DMS153 (cell line): ENCODE measurements around the gene TSNAX.
"Not testable (repeated sequence)": the region's sequence is repeated elsewhere in the genome, so short reads cannot be mapped to it uniquely, and the experiment has no call there.

Experiments used
- DNase-seq: peaks from one replicate; lab custom pipeline; 2025; lab: John Stamatoyannopoulos, UW

The TSNAX gene

GRCh38 chr1:231561647-231562383, 33.3 kb downstream of the TSNAX start:
- DNase-seq: no peak

- DNase-seq: no peak
Measured at GRCh38 chr1:231563247-231563646, 34.8 kb downstream of the TSNAX start.

GRCh38 chr1:231564373-231564772, 35.9 kb downstream of the TSNAX start:
- DNase-seq: no peak

GRCh38 chr1:231566496-231566895, 38.0 kb downstream of the TSNAX start:
- DNase-seq: no peak

GRCh38 chr1:231570262-231570661, 41.8 kb downstream of the TSNAX start:
- not testable (repeated sequence) for DNase-seq

GRCh38 chr1:231571904-231572303, 43.4 kb downstream of the TSNAX start:
- no peak for DNase-seq

- DNase-seq: no peak
Measured at GRCh38 chr1:231575472-231575871, 47.0 kb downstream of the TSNAX start.

GRCh38 chr1:231576804-231577718, 48.6 kb downstream of the TSNAX start:
- DNase-seq: no peak

GRCh38 chr1:231580874-231581273, 52.4 kb downstream of the TSNAX start:
- no peak for DNase-seq

GRCh38 chr1:231581859-231582258, 53.4 kb downstream of the TSNAX start:
- DNase-seq: no peak

- DNase-seq: no peak
Measured at GRCh38 chr1:231583376-231583775, 54.9 kb downstream of the TSNAX start.

- DNase-seq: peak; percentile 21
Measured at GRCh38 chr1:231584117-231584516, 55.6 kb downstream of the TSNAX start.

- DNase-seq: no peak
Measured at GRCh38 chr1:231584921-231585320, 56.5 kb downstream of the TSNAX start.

GRCh38 chr1:231590453-231591198, 62.2 kb downstream of the TSNAX start:
- no peak for DNase-seq

- DNase-seq: no peak
Measured at GRCh38 chr1:231591466-231591865, 63.0 kb downstream of the TSNAX start.

- no peak for DNase-seq
Measured at GRCh38 chr1:231592809-231593208, 64.3 kb downstream of the TSNAX start.

GRCh38 chr1:231593264-231593663, 64.8 kb downstream of the TSNAX start:
- not testable (repeated sequence) for DNase-seq

- DNase-seq: no peak
Measured at GRCh38 chr1:231594123-231594522, 65.7 kb downstream of the TSNAX start.

GRCh38 chr1:231594749-231595148, 66.3 kb downstream of the TSNAX start:
- DNase-seq: no peak

GRCh38 chr1:231596337-231596791, 67.9 kb downstream of the TSNAX start:
- no peak for DNase-seq

- DNase-seq: no peak
Measured at GRCh38 chr1:231597971-231598370, 69.5 kb downstream of the TSNAX start.

- no peak for DNase-seq
Measured at GRCh38 chr1:231600458-231600976, 72.0 kb downstream of the TSNAX start.
